Measurements from ENCODE around the gene SRCIN1.

SRCIN1 gene

GRCh38 chr17:38595892-38596291 is 9.9 kb downstream of the SRCIN1 start:
- no peak for TF ChIP-seq FOXP2 (optimal IDR thresholded peaks at IDR 0.05; ENCODE audit: borderline replicate concordance, extremely low read depth, extremely low read length, insufficient read depth)

GRCh38 chr17:38594152-38594551 is 11.6 kb downstream of the SRCIN1 start:
- TF ChIP-seq POLR2AphosphoS5 (IDR thresholded peaks at IDR 0.05; ENCODE audit: low read depth, low read length): no peak
- no peak for TF ChIP-seq SIN3A (IDR thresholded peaks at IDR 0.05; ENCODE audit: borderline replicate concordance, insufficient read depth, low read length)
- no peak for TF ChIP-seq REST (IDR thresholded peaks at IDR 0.05; ENCODE audit: insufficient read depth in 1 of 2, low read depth in 2 of 2, low read length in 2 of 2)
- TF ChIP-seq FOXP2 (optimal IDR thresholded peaks at IDR 0.05; ENCODE audit: borderline replicate concordance, extremely low read depth, extremely low read length, insufficient read depth): no peak
- TF ChIP-seq TAF1 (IDR thresholded peaks at IDR 0.05; ENCODE audit: borderline replicate concordance, insufficient read depth, low read length): no peak

- TF ChIP-seq SIN3A (IDR thresholded peaks at IDR 0.05; ENCODE audit: borderline replicate concordance, insufficient read depth, low read length): no peak
- TF ChIP-seq TAF1 (IDR thresholded peaks at IDR 0.05; ENCODE audit: borderline replicate concordance, insufficient read depth, low read length): no peak
- TF ChIP-seq POLR2AphosphoS5 (IDR thresholded peaks at IDR 0.05; ENCODE audit: low read depth, low read length): no peak
- no peak for TF ChIP-seq REST (IDR thresholded peaks at IDR 0.05; ENCODE audit: insufficient read depth in 1 of 2, low read depth in 2 of 2, low read length in 2 of 2)
- TF ChIP-seq FOXP2 (optimal IDR thresholded peaks at IDR 0.05; ENCODE audit: borderline replicate concordance, extremely low read depth, extremely low read length, insufficient read depth): no peak
These were observed 13.3 kb downstream of the SRCIN1 start for GRCh38 chr17:38592487-38592886.

- TF ChIP-seq POLR2AphosphoS5 (IDR thresholded peaks at IDR 0.05; ENCODE audit: low read depth, low read length): no peak
- TF ChIP-seq REST (IDR thresholded peaks at IDR 0.05; ENCODE audit: insufficient read depth in 1 of 2, low read depth in 2 of 2, low read length in 2 of 2): no peak
- peak; percentile 32; the same call in 1 of the 2 replicates for TF ChIP-seq SIN3A (IDR thresholded peaks at IDR 0.05; ENCODE audit: borderline replicate concordance, insufficient read depth, low read length)
- no peak for TF ChIP-seq TAF1 (IDR thresholded peaks at IDR 0.05; ENCODE audit: borderline replicate concordance, insufficient read depth, low read length)
- TF ChIP-seq FOXP2 (optimal IDR thresholded peaks at IDR 0.05; ENCODE audit: borderline replicate concordance, extremely low read depth, extremely low read length, insufficient read depth): no peak
These were observed 14.0 kb downstream of the SRCIN1 start for GRCh38 chr17:38591759-38592241.

GRCh38 chr17:38590988-38591758 is 14.6 kb downstream of the SRCIN1 start:
- TF ChIP-seq FOXP2 (optimal IDR thresholded peaks at IDR 0.05; ENCODE audit: borderline replicate concordance, extremely low read depth, extremely low read length, insufficient read depth) (no peak), SIN3A (IDR thresholded peaks at IDR 0.05; ENCODE audit: borderline replicate concordance, insufficient read depth, low read length) (no peak), TAF1 (IDR thresholded peaks at IDR 0.05; ENCODE audit: borderline replicate concordance, insufficient read depth, low read length) (no peak), REST (IDR thresholded peaks at IDR 0.05; ENCODE audit: insufficient read depth in 1 of 2, low read depth in 2 of 2, low read length in 2 of 2) (no peak), POLR2AphosphoS5 (IDR thresholded peaks at IDR 0.05; ENCODE audit: low read depth, low read length) (no peak)
